Esophagus muscularis mucosa (tissue), 4 donors: ENCODE results near the gene GNAO1. TPM values are rescaled to one million over a fixed set of nuclear protein-coding genes. Genes with fewer than 3 reads are reported as not detected.
A peak's percentile ranks its signal among the peaks of the same experiment; 100 is the strongest.

Source experiments
- DNase-seq: peaks from one replicate; pipeline ENCODE4 v3.0.0-alpha.2; 2017; ENCODE audit errors: extremely low spot score
- H3K27ac ChIP-seq, 4 donors: fragments of 200-600 bp; sonication (generic); replicated peaks in 1 of 4; 1 replicate in 3 of 4; 2 replicates in 1 of 4; pipeline ENCODE4 v1.5.1; 2016 to 2019; ENCODE audit warnings: mild to moderate bottlenecking in 1 of 4
- H3K27me3 ChIP-seq, 4 donors: fragments of 200-600 bp; sonication (generic); one replicate each; pipeline versions ENCODE4 v1.5.1 to v1.6.0; 2016 to 2019
- H3K36me3 ChIP-seq, 4 donors: fragments of 200-600 bp; sonication (generic); one replicate each; pipeline ENCODE4 v1.5.1; 2016 to 2019
- H3K4me1 ChIP-seq, 4 donors: fragments of 200-600 bp; sonication (generic); one replicate each; pipeline ENCODE4 v1.5.1; 2016 to 2019
- H3K4me3 ChIP-seq, 4 donors: fragments of 200-600 bp; sonication (generic); 1 replicate in 2 of 4; 2 replicates in 2 of 4; pipeline ENCODE4 v1.5.1; 2016 to 2019; ENCODE audit warnings: mild to moderate bottlenecking in 4 of 4, moderate library complexity in 1 of 4
- H3K9me3 ChIP-seq, 4 donors: fragments of 200-600 bp; sonication (generic); 1 replicate in 3 of 4; 2 replicates in 1 of 4; pipeline ENCODE4 v1.5.1; 2016 to 2019
- CTCF ChIP-seq, 3 experiments: fragments of 200-600 bp in 2 of 3; fragments of 450-650 bp in 1 of 3; sonication (generic) in 2 of 3; IDR thresholded peaks; one replicate each; pipeline ENCODE4 v1.5.1; 2017 to 2019; ENCODE audit warnings: antibody characterized with exemption in 3 of 3, mild to moderate bottlenecking in 2 of 3, moderate library complexity in 1 of 3
- EP300 ChIP-seq: sonication (generic); formaldehyde crosslinking; IDR thresholded peaks from one replicate; pipeline ENCODE4 v1.6.1; 2017; ENCODE audit warnings: antibody characterized with exemption
- POLR2A ChIP-seq: fragments of 450-650 bp; IDR thresholded peaks from one replicate; pipeline ENCODE4 v1.6.1; 2017; ENCODE audit warnings: antibody characterized with exemption, moderate library complexity, mild to moderate bottlenecking, low read depth
- POLR2AphosphoS5 ChIP-seq, 2 donors: sonication (generic); formaldehyde crosslinking; IDR thresholded peaks; one replicate each; pipeline ENCODE4 v1.6.1; 2017; ENCODE audit warnings: antibody characterized with exemption in 2 of 2
- WGBS: methylation state at CpG from one replicate; pipeline ENCODE4 v1.1.5; 2018; 5-methylcytosine and 5-hydroxymethylcytosine counted together
- intact Hi-C: fragments of 100-400 bp; cut with DNase I; formaldehyde crosslinking; loops from one replicate; pipeline ENCODE4 v1.15.1; 2023
- total RNA-seq, 4 donors: library from RNA; depleted of rRNA; stranded (reverse); fragments of >200 nt; gene quantifications; one replicate each; pipeline versions ENCODE4 v1.1.0 to v1.2.1, GENCODE V29; 2016

GNAO1 gene
- total RNA-seq, 4 donors from 2014 or later, result 2.1 to 6.8 (median 3.3) TPM

- no peak for DNase-seq
- H3K4me3 ChIP-seq, result no peak overlapping the region
- H3K27me3 ChIP-seq, result peaks cover 0 to 31% (median 14%) of the 10 kb centered on the region in 4 donors
- H3K9me3 ChIP-seq, result no peaks in the 10 kb centered on the region
- H3K27ac ChIP-seq, result no peak overlapping the region
- peaks cover 15 to 28% (median 19%) of the 10 kb centered on the region in 4 donors for H3K4me1 ChIP-seq
- intact Hi-C loops, result no loop called here
- no peaks in the 10 kb centered on the region for H3K36me3 ChIP-seq
- TF ChIP-seq EP300 (no peak), POLR2A (no peak), POLR2AphosphoS5 (IDR thresholded peaks at IDR 0.05) (no peak)
These were observed 6.9 kb downstream of the GNAO1 start for GRCh38 chr16:56198006-56198754.

- TF ChIP-seq CTCF (IDR thresholded peaks at IDR 0.05) (no peak), EP300 (no peak), POLR2A (no peak), POLR2AphosphoS5 (IDR thresholded peaks at IDR 0.05) (no peak)
- Histone ChIP-seq H3K4me1 (peaks cover 11 to 22% (median 13%) of the 10 kb centered on the region in 4 donors), H3K9me3 (no peaks in the 10 kb centered on the region), H3K36me3 (no peaks in the 10 kb centered on the region), H3K4me3 (no peak overlapping the region), H3K27me3 (peaks cover 0 to 25% (median 9%) of the 10 kb centered on the region in 4 donors), H3K27ac (no peak overlapping the region)
- WGBS, result 55% methylated on average over 4 of the region's 4 CpGs
- intact Hi-C loops, result no loop called here
- peak; percentile 57 for DNase-seq
These were observed 7.4 kb downstream of the GNAO1 start for GRCh38 chr16:56198755-56199114.

- peaks cover 0 to 21% (median 5%) of the 10 kb centered on the region in 4 donors for H3K27me3 ChIP-seq
- no peak for TF ChIP-seq CTCF (IDR thresholded peaks at IDR 0.05)
- no peak for TF ChIP-seq EP300
- TF ChIP-seq POLR2AphosphoS5 (IDR thresholded peaks at IDR 0.05), result no peak
- TF ChIP-seq POLR2A, result no peak
- H3K4me3 ChIP-seq, result no peak overlapping the region
- H3K36me3 ChIP-seq, result no peaks in the 10 kb centered on the region
- intact Hi-C loops, result no loop called here
- DNase-seq, result peak; percentile 0
- no peaks in the 10 kb centered on the region for H3K9me3 ChIP-seq
- 59% methylated on average over 2 of the region's 2 CpGs for WGBS
- peaks cover 6 to 18% (median 9%) of the 10 kb centered on the region in 4 donors for H3K4me1 ChIP-seq
- no peak overlapping the region for H3K27ac ChIP-seq
These were observed 7.9 kb downstream of the GNAO1 start for GRCh38 chr16:56199164-56199563.

GRCh38 chr16:56201030-56201429 lies 9.7 kb downstream of the GNAO1 start:
- Histone ChIP-seq H3K27ac (no peak overlapping the region), H3K9me3 (no peaks in the 10 kb centered on the region), H3K4me1 (peaks cover 0 to 6% (median 0%) of the 10 kb centered on the region in 4 donors), H3K4me3 (no peak overlapping the region), H3K36me3 (no peaks in the 10 kb centered on the region), H3K27me3 (peaks cover 0 to 9% (median 1%) of the 10 kb centered on the region in 4 donors)
- intact Hi-C loops, result no loop called here
- 95% methylated on average over 1 of the region's 1 CpG for WGBS
- no peak for TF ChIP-seq POLR2A
- no peak for TF ChIP-seq CTCF (IDR thresholded peaks at IDR 0.05)
- no peak for TF ChIP-seq POLR2AphosphoS5 (IDR thresholded peaks at IDR 0.05)
- no peak for TF ChIP-seq EP300
- peak; percentile 37 for DNase-seq

GRCh38 chr16:56202036-56202435 lies 10.7 kb downstream of the GNAO1 start:
- no peaks in the 10 kb centered on the region for H3K36me3 ChIP-seq
- no peak for TF ChIP-seq POLR2A
- TF ChIP-seq CTCF (IDR thresholded peaks at IDR 0.05), result no peak
- TF ChIP-seq POLR2AphosphoS5 (IDR thresholded peaks at IDR 0.05), result no peak
- no peak for TF ChIP-seq EP300
- DNase-seq, result no peak
- no peak overlapping the region for H3K4me3 ChIP-seq
- peaks cover 0 to 1% (median 0%) of the 10 kb centered on the region in 4 donors for H3K27me3 ChIP-seq
- intact Hi-C loops, result no loop called here
- no peak overlapping the region for H3K27ac ChIP-seq
- peaks cover 0 to 6% (median 0%) of the 10 kb centered on the region in 4 donors for H3K4me1 ChIP-seq
- no peaks in the 10 kb centered on the region for H3K9me3 ChIP-seq
